Caco-2 (cell line): ENCODE measurements around the gene MAB21L3. TPM values are rescaled to one million over a fixed set of nuclear protein-coding genes. Genes with fewer than 3 reads are reported as not detected.

Source experiments
- BruUV-seq: library from RNA; stranded (reverse); fragments of 400-500 nt; replicated peaks from 2 replicates; lab custom pipeline; 2021; lab: Mats Ljungman, UMichigan
- CTCF ChIA-PET: fragments of 300-600 bp; sonication (Branson Sonifier 250); formaldehyde crosslinking; loops from one replicate; lab custom pipeline; 2022; ENCODE audit warnings: antibody characterized with exemption; lab: Charles Lee
- POLR2A ChIA-PET: fragments of 300-600 bp; sonication (Branson Sonifier 250); formaldehyde crosslinking; loops from one replicate; lab custom pipeline; 2022; ENCODE audit warnings: antibody characterized with exemption; lab: Charles Lee
- DNase-seq, 2 experiments: peaks; one replicate each; pipeline versions ENCODE4 v3.0.0 to v3.0.0-alpha.2; 2020 to 2022
- H3K27me3 ChIP-seq: replicated peaks from 2 replicates; pipeline ENCODE4 v1.6.0; 2011; ENCODE audit warnings: low read length; ENCODE audit not compliant: control insufficient read depth, insufficient read depth
- H3K36me3 ChIP-seq: 2 replicates; pipeline ENCODE4 v1.5.1; 2011; ENCODE audit warnings: low read length; ENCODE audit not compliant: control insufficient read depth, insufficient read depth
- H3K4me1 ChIP-seq: fragments of 250-450 bp; sonication (Bioruptor Pico); 2 replicates; pipeline ENCODE4 v1.5.1; 2020; ENCODE audit warnings: mild to moderate bottlenecking
- H3K4me3 ChIP-seq: 2 replicates; pipeline ENCODE4 v1.5.1; 2011; ENCODE audit warnings: low read depth, mild to moderate bottlenecking, control low read depth, low read length
- H3K9me3 ChIP-seq: fragments of 250-450 bp; sonication (Bioruptor Pico); 2 replicates; pipeline ENCODE4 v1.5.1; 2020; ENCODE audit warnings: mild to moderate bottlenecking, moderate library complexity
- H3K27ac Mint-ChIP-seq: one replicate; pipeline ENCODE4 v1.8.0; 2022; ENCODE audit warnings: mixed read lengths; ENCODE audit not compliant: unreplicated experiment
- H3K27me3 Mint-ChIP-seq: one replicate; pipeline ENCODE4 v1.8.0; 2022; ENCODE audit warnings: mixed read lengths; ENCODE audit not compliant: insufficient read depth, unreplicated experiment
- H3K36me3 Mint-ChIP-seq: one replicate; pipeline ENCODE4 v1.8.0; 2022; ENCODE audit warnings: mild to moderate bottlenecking, mixed read lengths; ENCODE audit not compliant: insufficient read depth, unreplicated experiment
- H3K4me1 Mint-ChIP-seq: one replicate; pipeline ENCODE4 v1.8.0; 2022; ENCODE audit warnings: low read depth, mixed read lengths; ENCODE audit not compliant: unreplicated experiment
- H3K4me3 Mint-ChIP-seq: one replicate; pipeline ENCODE4 v1.8.0; 2022; ENCODE audit warnings: mild to moderate bottlenecking, moderate library complexity, mixed read lengths; ENCODE audit not compliant: unreplicated experiment
- H3K9me3 Mint-ChIP-seq: one replicate; pipeline ENCODE4 v1.8.0; 2022; ENCODE audit warnings: mixed read lengths; ENCODE audit not compliant: unreplicated experiment
- CTCF ChIP-seq, 2 experiments: fragments of 200-600 bp in 1 of 2; IDR thresholded peaks; 1 replicate in 1 of 2; 2 replicates in 1 of 2; pipeline versions ENCODE4 v1.5.1 to v1.8.0; 2011 to 2022; ENCODE audit warnings: antibody characterized with exemption in 1 of 2, control low read depth in 1 of 2, inconsistent platforms in 1 of 2, low read depth in 1 of 2, low read length in 1 of 2, mild to moderate bottlenecking in 1 of 2, moderate library complexity in 1 of 2; ENCODE audit not compliant: insufficient read depth in 1 of 2, severe bottlenecking in 1 of 2, unreplicated experiment in 1 of 2
- intact Hi-C: fragments of 100-400 bp; cut with micrococcal nuclease; formaldehyde crosslinking; loops from one replicate; pipeline ENCODE4 v1.10.0; 2022; ENCODE audit not compliant: unreplicated experiment
- total RNA-seq: library from RNA; stranded (reverse); gene quantifications from 2 replicates; pipeline ENCODE4 v1.2.3, GENCODE V29; 2022

Gene MAB21L3
- total RNA-seq, 1 experiment from 2014 or later = 0.66 TPM

- Mint-ChIP-seq H3K36me3 (no peaks in the 10 kb centered on the region), H3K27ac (no peak overlapping the region), H3K4me1 (peaks cover 15% of the 10 kb centered on the region), H3K27me3 (no peaks in the 10 kb centered on the region), H3K4me3 (no peak overlapping the region), H3K9me3 (no peaks in the 10 kb centered on the region)
- CTCF ChIA-PET = no interaction called here
- Histone ChIP-seq H3K36me3 (no peaks in the 10 kb centered on the region), H3K4me1 (peaks cover 19% of the 10 kb centered on the region), H3K9me3 (no peaks in the 10 kb centered on the region), H3K27me3 (no peaks in the 10 kb centered on the region), H3K4me3 (no peak overlapping the region)
- POLR2A ChIA-PET = no interaction called here
- no peak for DNase-seq
- no peak for TF ChIP-seq CTCF (IDR thresholded peaks at IDR 0.05; ENCODE audit: insufficient read depth in 1 of 2, low read depth in 1 of 2, low read length in 1 of 2, severe bottlenecking in 1 of 2, unreplicated experiment in 1 of 2)
- intact Hi-C loops = no loop called here
- BruUV-seq = no TSS peak
Measured at GRCh38 chr1:116167625-116168276, 56.6 kb downstream of the MAB21L3 start.

- no peak overlapping the region for H3K4me3 Mint-ChIP-seq
- no peak for TF ChIP-seq CTCF (IDR thresholded peaks at IDR 0.05; ENCODE audit: insufficient read depth in 1 of 2, low read depth in 1 of 2, low read length in 1 of 2, severe bottlenecking in 1 of 2, unreplicated experiment in 1 of 2)
- CTCF ChIA-PET = no interaction called here
- Histone ChIP-seq H3K4me3 (no peak overlapping the region), H3K9me3 (no peaks in the 10 kb centered on the region), H3K27me3 (no peaks in the 10 kb centered on the region), H3K4me1 (peaks cover 26% of the 10 kb centered on the region), H3K36me3 (no peaks in the 10 kb centered on the region)
- H3K27me3 Mint-ChIP-seq = no peaks in the 10 kb centered on the region
- H3K36me3 Mint-ChIP-seq = no peaks in the 10 kb centered on the region
- no TSS peak for BruUV-seq
- POLR2A ChIA-PET = no interaction called here
- no peaks in the 10 kb centered on the region for H3K9me3 Mint-ChIP-seq
- intact Hi-C loops = no loop called here
- H3K4me1 Mint-ChIP-seq = peaks cover 15% of the 10 kb centered on the region
- no peak for DNase-seq
- peak overlapping the region; percentile 7 for H3K27ac Mint-ChIP-seq
Measured at GRCh38 chr1:116168277-116169032, 57.3 kb downstream of the MAB21L3 start.

DNA sequence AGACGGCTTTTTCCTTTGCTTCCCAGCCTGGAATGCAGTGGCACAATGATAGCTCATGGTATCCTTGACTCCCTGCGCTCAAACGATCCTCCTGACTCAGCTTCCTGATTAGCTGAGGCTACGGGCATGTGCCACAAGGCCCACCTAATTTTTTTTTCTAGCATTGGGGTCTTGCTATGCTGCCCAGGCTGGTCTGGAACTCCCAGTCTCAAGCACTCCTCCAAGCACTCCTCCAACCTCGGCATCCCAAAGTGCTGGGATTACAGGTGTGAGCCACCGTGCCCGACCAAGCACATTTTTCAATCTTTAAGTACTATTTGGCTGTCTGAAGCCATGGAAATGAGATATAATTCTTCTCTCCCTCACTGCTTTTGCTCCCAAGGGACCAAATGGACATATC is 58.7 kb downstream of the MAB21L3 start:
- no peak for DNase-seq
- Mint-ChIP-seq H3K9me3 (no peaks in the 10 kb centered on the region), H3K27ac (no peak overlapping the region), H3K36me3 (no peaks in the 10 kb centered on the region), H3K27me3 (no peaks in the 10 kb centered on the region), H3K4me3 (no peak overlapping the region), H3K4me1 (peaks cover 15% of the 10 kb centered on the region)
- H3K4me3 ChIP-seq = no peak overlapping the region
- H3K36me3 ChIP-seq = no peaks in the 10 kb centered on the region
- TF ChIP-seq CTCF (IDR thresholded peaks at IDR 0.05; ENCODE audit: insufficient read depth in 1 of 2, low read depth in 1 of 2, low read length in 1 of 2, severe bottlenecking in 1 of 2, unreplicated experiment in 1 of 2) = no peak
- BruUV-seq = no TSS peak
- CTCF ChIA-PET = no interaction called here
- POLR2A ChIA-PET = no interaction called here
- no peaks in the 10 kb centered on the region for H3K9me3 ChIP-seq
- H3K27me3 ChIP-seq = no peaks in the 10 kb centered on the region
- peaks cover 40% of the 10 kb centered on the region for H3K4me1 ChIP-seq
- intact Hi-C loops = no loop called here
